ENCODE measurements around the gene CHAC1.

DNA sequence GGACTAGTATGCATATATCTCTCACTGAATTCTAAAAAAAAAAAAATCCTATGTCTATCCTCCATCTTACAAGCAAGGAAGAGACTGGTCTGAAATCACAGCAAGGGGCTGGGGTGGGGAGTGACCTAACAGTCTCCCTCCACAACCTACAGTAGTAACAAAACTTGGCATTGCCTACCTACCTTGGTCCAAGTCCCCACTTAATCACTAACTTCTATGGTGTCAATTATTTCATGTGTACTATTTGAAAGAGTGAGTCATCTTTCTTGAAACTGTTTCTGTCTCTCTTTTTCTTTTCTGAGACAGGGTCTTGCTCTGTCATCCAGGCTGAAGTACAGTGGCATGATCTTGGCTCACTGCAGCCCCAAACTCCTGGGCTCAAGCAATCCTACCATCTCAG is 36.8 kb downstream of the CHAC1 start:
- TF ChIP-seq, protein P1, sequence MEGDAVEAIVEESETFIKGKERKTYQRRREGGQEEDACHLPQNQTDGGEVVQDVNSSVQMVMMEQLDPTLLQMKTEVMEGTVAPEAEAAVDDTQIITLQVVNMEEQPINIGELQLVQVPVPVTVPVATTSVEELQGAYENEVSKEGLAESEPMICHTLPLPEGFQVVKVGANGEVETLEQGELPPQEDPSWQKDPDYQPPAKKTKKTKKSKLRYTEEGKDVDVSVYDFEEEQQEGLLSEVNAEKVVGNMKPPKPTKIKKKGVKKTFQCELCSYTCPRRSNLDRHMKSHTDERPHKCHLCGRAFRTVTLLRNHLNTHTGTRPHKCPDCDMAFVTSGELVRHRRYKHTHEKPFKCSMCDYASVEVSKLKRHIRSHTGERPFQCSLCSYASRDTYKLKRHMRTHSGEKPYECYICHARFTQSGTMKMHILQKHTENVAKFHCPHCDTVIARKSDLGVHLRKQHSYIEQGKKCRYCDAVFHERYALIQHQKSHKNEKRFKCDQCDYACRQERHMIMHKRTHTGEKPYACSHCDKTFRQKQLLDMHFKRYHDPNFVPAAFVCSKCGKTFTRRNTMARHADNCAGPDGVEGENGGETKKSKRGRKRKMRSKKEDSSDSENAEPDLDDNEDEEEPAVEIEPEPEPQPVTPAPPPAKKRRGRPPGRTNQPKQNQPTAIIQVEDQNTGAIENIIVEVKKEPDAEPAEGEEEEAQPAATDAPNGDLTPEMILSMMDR (conservative IDR thresholded peaks at IDR 0.05 in 1 of 2, IDR thresholded peaks at IDR 0.05 in 1 of 2; ENCODE audit: low read depth in 1 of 2, low read length in 2 of 2): no peak
- no peak for TF ChIP-seq EZH2 (IDR thresholded peaks at IDR 0.05; ENCODE audit: low read length, missing control alignments)

Measured in fibroblast of lung (primary cell).